Measurements from ENCODE around the gene TOX3. TPM values are rescaled to one million over a fixed set of nuclear protein-coding genes. Genes with fewer than 3 reads are reported as not detected.

Gene TOX3
- total and polyA plus RNA-seq, 2 of the 8 experiments (the other 6 are each of a cell fraction or from before 2014, with no cell fraction given) = 16.7 to 31.2 TPM

- TF ChIP-seq SAP30 (IDR thresholded peaks at IDR 0.05; ENCODE audit: insufficient read depth, insufficient replicate concordance, low read length) (no peak), RXRA (IDR thresholded peaks at IDR 0.05; ENCODE audit: insufficient read depth, low read depth, low read length) (no peak)
These were observed 148.4 kb downstream of the TOX3 start (continued) for GRCh38 chr16:52398491-52398960.

All from H1 (cell line).